ENCODE data around the gene HOXB5.

- TF ChIP-seq ZNF70 (CRISPR knock-in tag; IDR thresholded peaks at IDR 0.05) (no peak), TOX (CRISPR knock-in tag; IDR thresholded peaks at IDR 0.05; ENCODE audit: borderline replicate concordance) (no peak), CSRNP3 (CRISPR knock-in tag; IDR thresholded peaks at IDR 0.05) (no peak), PATZ1 (CRISPR knock-in tag; IDR thresholded peaks at IDR 0.05; ENCODE audit: borderline replicate concordance) (no peak), ZNF8 (CRISPR knock-in tag; IDR thresholded peaks at IDR 0.05) (no peak), ARNTL (CRISPR knock-in tag; IDR thresholded peaks at IDR 0.05; ENCODE audit: borderline replicate concordance, low read depth) (no peak), RARB (CRISPR knock-in tag; IDR thresholded peaks at IDR 0.05) (no peak), ZFP3 (CRISPR knock-in tag; IDR thresholded peaks at IDR 0.05) (no peak), CSDC2 (CRISPR knock-in tag; IDR thresholded peaks at IDR 0.05) (no peak)
Observed at GRCh38 chr17:48577330-48577945, 16.1 kb downstream of the HOXB5 start.
